B cell (primary cell): ENCODE results near the gene NAT8. TPM values are rescaled to one million over a fixed set of nuclear protein-coding genes. Genes with fewer than 3 reads are reported as not detected.
"Not testable (repeated sequence)": the region's sequence is repeated elsewhere in the genome, so short reads cannot be mapped to it uniquely, and the experiment has no call there.

Source experiments
- ATAC-seq: fragments of 200-7000 bp; cut with Tn5 transposase; one replicate; pipeline ENCODE4 v1.10.0; 2021; ENCODE audit warnings: low read depth, mild to moderate bottlenecking, moderate number of reproducible peaks, moderate library complexity
- CTCF ChIA-PET: fragments of 350-600 bp; sonication (Branson Sonifier 250); formaldehyde crosslinking; loops from one replicate; lab custom pipeline; 2021; ENCODE audit warnings: antibody characterized with exemption, inconsistent platforms; lab: Charles Lee
- POLR2A ChIA-PET: fragments of 350-600 bp; sonication (Branson Sonifier 250); formaldehyde crosslinking; loops from one replicate; lab custom pipeline; 2021; ENCODE audit warnings: antibody characterized with exemption; lab: Charles Lee
- DNase-seq: peaks from one replicate; pipeline ENCODE4 v3.0.0; 2013
- H2AFZ ChIP-seq: 2 replicates; pipeline ENCODE4 v1.6.1; 2012; ENCODE audit warnings: mild to moderate bottlenecking, low read depth, low read length; ENCODE audit not compliant: insufficient read depth, poor library complexity, severe bottlenecking
- H3K27ac ChIP-seq, 2 donors: 1 replicate in 1 of 2; 2 replicates in 1 of 2; pipeline ENCODE4 v1.5.1; 2012 to 2013; ENCODE audit warnings: low read length in 2 of 2, mild to moderate bottlenecking in 2 of 2, moderate library complexity in 1 of 2
- H3K27me3 ChIP-seq, 4 experiments: fragments of 200-600 bp in 1 of 4; sonication (generic) in 1 of 4; replicated peaks in 1 of 4; 1 replicate in 2 of 4; 2 replicates in 2 of 4; pipeline versions ENCODE4 v1.6.1 to v1.7.0; 2013 to 2016; ENCODE audit warnings: low read length in 3 of 4, mild to moderate bottlenecking in 2 of 4, mixed read lengths in 1 of 4, moderate library complexity in 1 of 4; ENCODE audit not compliant: insufficient read depth in 4 of 4, control insufficient read depth in 3 of 4; ENCODE audit errors: control extremely low read depth in 1 of 4
- H3K36me3 ChIP-seq, 2 experiments: replicated peaks in 1 of 2; 1 replicate in 1 of 2; 2 replicates in 1 of 2; pipeline versions ENCODE4 v1.6.1 to v1.7.1; 2013; ENCODE audit warnings: low read length in 1 of 2; ENCODE audit not compliant: insufficient read depth in 2 of 2, control insufficient read depth in 1 of 2; ENCODE audit errors: control extremely low read depth in 1 of 2, extremely low read depth in 1 of 2
- H3K4me1 ChIP-seq, 2 donors: fragments of 200-600 bp in 1 of 2; sonication (generic) in 1 of 2; 1 replicate in 1 of 2; 2 replicates in 1 of 2; pipeline versions ENCODE4 v1.5.1 to v1.6.1; 2013 to 2017; ENCODE audit warnings: low read length in 2 of 2; ENCODE audit not compliant: control insufficient read depth in 2 of 2, insufficient read depth in 2 of 2
- H3K4me2 ChIP-seq: replicated peaks from 2 replicates; pipeline ENCODE3; 2012; ENCODE audit warnings: mild to moderate bottlenecking, low read depth, low read length; ENCODE audit not compliant: poor library complexity, severe bottlenecking
- H3K4me3 ChIP-seq, 5 experiments: fragments of 200-600 bp in 1 of 5; sonication (generic) in 1 of 5; 1 replicate in 3 of 5; 2 replicates in 2 of 5; pipeline versions ENCODE4 v1.5.1 to v1.7.0; 2011 to 2016; ENCODE audit warnings: low read length in 4 of 5, mild to moderate bottlenecking in 4 of 5, low read depth in 2 of 5, control low read depth in 1 of 5, moderate library complexity in 1 of 5; ENCODE audit not compliant: insufficient read depth in 1 of 5; ENCODE audit errors: control extremely low read depth in 1 of 5, extremely low read depth in 1 of 5
- H3K79me2 ChIP-seq: fragments of 200-600 bp; sonication (generic); one replicate; pipeline ENCODE4 v1.6.0; 2016; ENCODE audit warnings: low read length; ENCODE audit not compliant: control insufficient read depth, insufficient read depth
- H3K9ac ChIP-seq: fragments of 200-600 bp; sonication (generic); 2 replicates; pipeline ENCODE4 v1.6.1; 2017; ENCODE audit warnings: mild to moderate bottlenecking, low read length, moderate library complexity
- H3K9me3 ChIP-seq, 3 donors: one replicate each; pipeline versions ENCODE4 v1.6.1 to v1.7.1; 2013; ENCODE audit warnings: low read length in 2 of 3; ENCODE audit not compliant: control insufficient read depth in 2 of 3, insufficient read depth in 1 of 3; ENCODE audit errors: control extremely low read depth in 1 of 3
- H4K20me1 ChIP-seq: 2 replicates; pipeline ENCODE4 v1.6.0; 2012; ENCODE audit warnings: mild to moderate bottlenecking, low read length; ENCODE audit not compliant: insufficient read depth, control insufficient read depth, poor library complexity, severe bottlenecking
- H3K27ac Mint-ChIP-seq: one replicate; pipeline ENCODE4 v1.8.0; 2021; ENCODE audit warnings: mixed read lengths
- H3K27me3 Mint-ChIP-seq: one replicate; pipeline ENCODE4 v1.8.0; 2021; ENCODE audit warnings: mixed read lengths
- H3K4me1 Mint-ChIP-seq: one replicate; pipeline ENCODE4 v1.8.0; 2021; ENCODE audit warnings: mixed read lengths
- H3K4me3 Mint-ChIP-seq: one replicate; pipeline ENCODE4 v1.8.0; 2021; ENCODE audit warnings: mixed read lengths
- H3K9me3 Mint-ChIP-seq: one replicate; pipeline ENCODE4 v1.8.0; 2022; ENCODE audit warnings: mixed read lengths; ENCODE audit not compliant: insufficient read depth
- CTCF ChIP-seq: fragments of 200-600 bp; IDR thresholded peaks from one replicate; pipeline ENCODE4 v1.8.0; 2022; ENCODE audit warnings: antibody characterized with exemption, mild to moderate bottlenecking
- EZH2 ChIP-seq: IDR thresholded peaks from 2 replicates; pipeline ENCODE4 v1.6.1; 2012; ENCODE audit warnings: borderline replicate concordance, low read depth, mild to moderate bottlenecking, moderate library complexity, low read length; ENCODE audit not compliant: insufficient read depth, poor library complexity, severe bottlenecking
- WGBS: methylation state at CpG from one replicate; pipeline ENCODE4 v1.1.5; 2013; ENCODE audit warnings: missing lambda C conversion rate; ENCODE audit not compliant: insufficient coverage; 5-methylcytosine and 5-hydroxymethylcytosine counted together
- intact Hi-C: fragments of 100-400 bp; cut with micrococcal nuclease; formaldehyde crosslinking; loops from one replicate; pipeline ENCODE4 v1.10.0; 2022
- polyA plus RNA-seq: library from polyadenylated mRNA; depleted of rRNA; stranded (reverse); fragments of >200 nt; gene quantifications from 2 replicates; pipeline ENCODE4 v1.2.3, GENCODE V29; 2012
- total RNA-seq, 2 donors: library from RNA; stranded (reverse); fragments of 120-200 nt in 1 of 2; gene quantifications; 1 replicate in 1 of 2; 2 replicates in 1 of 2; pipeline versions ENCODE4 v1.2.3 to v1.2.4, GENCODE V29; 2013 to 2022

Gene NAT8
- total and polyA plus RNA-seq, 2 donors (not counting 1 experiment from before 2014, with no cell fraction given) = not detected

GRCh38 chr2:73610111-73610510 is 32.1 kb downstream of the NAT8 start:
- Histone ChIP-seq H3K4me2 (no peak overlapping the region), H3K4me3 (no peak overlapping the region), H4K20me1 (no peaks in the 10 kb centered on the region), H3K9ac (no peak overlapping the region), H2AFZ (no peak overlapping the region), H3K36me3 (no peaks in the 10 kb centered on the region), H3K27ac (no peak overlapping the region), H3K79me2 (no peaks in the 10 kb centered on the region), H3K9me3 (no peaks in the 10 kb centered on the region), H3K4me1 (no peaks in the 10 kb centered on the region), H3K27me3 (no peaks in the 10 kb centered on the region)
- ATAC-seq (no peak), DNase-seq (no peak)
- no CpG with 5 or more reads among the region's 3 CpGs for WGBS
- no peak overlapping the region for H3K27ac Mint-ChIP-seq
- H3K9me3 Mint-ChIP-seq = no peaks in the 10 kb centered on the region
- no peak overlapping the region for H3K4me3 Mint-ChIP-seq
- POLR2A ChIA-PET = no interaction called here
- TF ChIP-seq EZH2 (no peak), CTCF (no peak)
- H3K4me1 Mint-ChIP-seq = no peaks in the 10 kb centered on the region
- intact Hi-C loops = no loop called here
- H3K27me3 Mint-ChIP-seq = no peaks in the 10 kb centered on the region
- CTCF ChIA-PET = no interaction called here

- H3K27ac ChIP-seq, DNase-seq, H3K9me3 ChIP-seq, H3K27ac Mint-ChIP-seq, H3K79me2 ChIP-seq, H3K4me3 ChIP-seq, intact Hi-C loops, POLR2A ChIA-PET, H4K20me1 ChIP-seq, H3K27me3 Mint-ChIP-seq, H3K9ac ChIP-seq, H3K4me1 Mint-ChIP-seq, H3K27me3 ChIP-seq, H3K4me1 ChIP-seq, CTCF ChIA-PET, H3K4me2 ChIP-seq, H3K9me3 Mint-ChIP-seq, H2AFZ ChIP-seq, ATAC-seq, H3K4me3 Mint-ChIP-seq: not testable (repeated sequence)
- WGBS = 100% methylated on average over 2 of the region's 2 CpGs
- peaks cover 0 to 11% of the 10 kb centered on the region in 2 experiments for H3K36me3 ChIP-seq
Observed at GRCh38 chr2:73604589-73604988, 37.6 kb downstream of the NAT8 start.

GRCh38 chr2:73603099-73603588 is 39.1 kb downstream of the NAT8 start:
- H4K20me1 ChIP-seq, intact Hi-C loops: not testable (repeated sequence)

More at GRCh38 chr2:73603099-73603588, 39.1 kb downstream of the NAT8 start:
- ATAC-seq, H3K27ac Mint-ChIP-seq, H3K27me3 Mint-ChIP-seq, H2AFZ ChIP-seq, H3K9me3 Mint-ChIP-seq, H3K4me1 Mint-ChIP-seq, H3K9me3 ChIP-seq, H3K4me2 ChIP-seq, H3K9ac ChIP-seq, H3K4me3 ChIP-seq, H3K4me3 Mint-ChIP-seq, H3K27me3 ChIP-seq, H3K27ac ChIP-seq, CTCF ChIA-PET, H3K4me1 ChIP-seq, H3K79me2 ChIP-seq, POLR2A ChIA-PET, DNase-seq: not testable (repeated sequence)
- 83% methylated on average over 1 of the region's 4 CpGs for WGBS
- peaks cover 0 to 11% of the 10 kb centered on the region in 2 experiments for H3K36me3 ChIP-seq
